Activated effector memory CD4-positive, alpha-beta T cell treated with anti-CD3 and anti-CD28 coated beads, Interleukin-2, amount 50 U/mL, for 16 hours (primary cell): ENCODE data around the gene MARK2.
"Not testable (repeated sequence)": the region's sequence is repeated elsewhere in the genome, so short reads cannot be mapped to it uniquely, and the experiment has no call there.

Source experiments
- DNase-seq: peaks from one replicate; pipeline ENCODE4 v3.0.0-alpha.2; 2020

MARK2 gene

GRCh38 chr11:63838678-63839507, at the start of gene MARK2:
MARK2 (plus strand) TSS chr11:63839110; CDS start chr11:63839507, 397 bp downstream.
- peak; percentile 100 for DNase-seq

GRCh38 chr11:63791495-63792167, 47.3 kb upstream of the MARK2 start:
- no peak for DNase-seq

- DNase-seq = no peak
Observed at GRCh38 chr11:63793161-63793560, 45.7 kb upstream of the MARK2 start.

GRCh38 chr11:63795066-63795465, 43.8 kb upstream of the MARK2 start:
- DNase-seq = no peak

- DNase-seq = no peak
Observed at GRCh38 chr11:63800921-63801320, 38.0 kb upstream of the MARK2 start.

- DNase-seq = no peak
Observed at GRCh38 chr11:63802637-63803414, 36.1 kb upstream of the MARK2 start.

GRCh38 chr11:63804259-63804658, 34.7 kb upstream of the MARK2 start:
- no peak for DNase-seq

GRCh38 chr11:63805844-63806415, 33.0 kb upstream of the MARK2 start:
- no peak for DNase-seq

GRCh38 chr11:63810383-63810782, 28.5 kb upstream of the MARK2 start:
- DNase-seq = not testable (repeated sequence)

GRCh38 chr11:63811522-63811921, 27.4 kb upstream of the MARK2 start:
- no peak for DNase-seq

- peak; percentile 91 for DNase-seq
Observed at GRCh38 chr11:63813035-63813562, 25.8 kb upstream of the MARK2 start, which contains the start of gene SPINDOC. SPINDOC (plus strand) TSS chr11:63813456; CDS start chr11:63813687, 231 bp downstream.

GRCh38 chr11:63813563-63814382, 25.1 kb upstream of the MARK2 start:
- peak; percentile 76 for DNase-seq

GRCh38 chr11:63814383-63814736, 24.6 kb upstream of the MARK2 start:
- DNase-seq = no peak

- no peak for DNase-seq
Observed at GRCh38 chr11:63816166-63816565, 22.7 kb upstream of the MARK2 start.

GRCh38 chr11:63816732-63817131, 22.2 kb upstream of the MARK2 start:
- DNase-seq = no peak

- DNase-seq = no peak
Observed at GRCh38 chr11:63817758-63818498, 21.0 kb upstream of the MARK2 start.

GRCh38 chr11:63818609-63819008, 20.3 kb upstream of the MARK2 start:
- DNase-seq = no peak

- no peak for DNase-seq
Observed at GRCh38 chr11:63821411-63821810, 17.5 kb upstream of the MARK2 start.

- DNase-seq = no peak
Observed at GRCh38 chr11:63826471-63827190, 12.3 kb upstream of the MARK2 start.

- DNase-seq = no peak
Observed at GRCh38 chr11:63829823-63830489, 9.0 kb upstream of the MARK2 start.
